ENCODE data around the gene TMEM132C.
"Not testable (repeated sequence)": the region's sequence is repeated elsewhere in the genome, so short reads cannot be mapped to it uniquely, and the experiment has no call there.

TMEM132C gene

DNA sequence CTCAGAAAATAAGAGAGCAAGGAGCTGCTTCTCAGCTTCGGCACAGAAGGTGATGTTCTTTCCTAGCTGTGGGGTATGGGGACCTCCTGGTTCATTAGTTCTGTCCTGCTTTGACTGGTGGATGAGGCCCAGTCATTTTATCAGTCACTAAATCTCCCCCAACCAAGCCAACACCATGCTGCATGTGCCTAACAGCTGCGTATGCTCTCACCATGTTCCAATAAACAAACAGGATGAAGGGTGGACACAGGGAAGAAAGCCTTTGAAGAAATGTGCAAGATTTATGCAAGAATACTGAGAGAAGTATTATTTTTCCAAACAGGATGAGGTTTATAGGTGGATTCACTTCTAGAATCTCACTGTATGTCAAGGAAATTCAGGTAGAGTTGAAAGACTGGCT is 156.2 kb downstream of the TMEM132C start:
- DNase-seq = no peak

DNA sequence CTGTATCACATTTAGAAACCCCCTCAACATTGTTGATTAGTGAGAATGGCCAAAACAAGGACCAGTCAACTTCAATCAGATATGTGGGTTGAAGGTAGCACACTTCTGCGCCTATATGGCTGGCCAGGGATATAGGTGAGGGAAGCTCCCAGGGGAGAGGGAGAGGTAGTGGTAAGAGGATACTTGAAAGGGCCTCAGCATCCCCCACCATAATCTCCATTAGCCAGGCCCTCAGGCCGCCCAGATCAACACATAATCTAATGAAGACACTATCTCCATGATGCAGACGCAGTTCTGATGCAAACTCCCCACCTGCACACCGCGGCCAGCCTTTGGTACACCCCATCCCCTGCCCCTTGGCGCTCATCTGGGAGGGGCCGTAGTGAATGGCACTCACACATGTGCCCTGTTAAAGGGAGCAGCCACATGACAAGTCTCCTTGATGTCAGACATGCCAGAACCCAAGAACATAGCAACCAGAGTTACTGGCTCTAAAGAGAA is 158.0 kb downstream of the TMEM132C start:
- no peak for DNase-seq

DNA sequence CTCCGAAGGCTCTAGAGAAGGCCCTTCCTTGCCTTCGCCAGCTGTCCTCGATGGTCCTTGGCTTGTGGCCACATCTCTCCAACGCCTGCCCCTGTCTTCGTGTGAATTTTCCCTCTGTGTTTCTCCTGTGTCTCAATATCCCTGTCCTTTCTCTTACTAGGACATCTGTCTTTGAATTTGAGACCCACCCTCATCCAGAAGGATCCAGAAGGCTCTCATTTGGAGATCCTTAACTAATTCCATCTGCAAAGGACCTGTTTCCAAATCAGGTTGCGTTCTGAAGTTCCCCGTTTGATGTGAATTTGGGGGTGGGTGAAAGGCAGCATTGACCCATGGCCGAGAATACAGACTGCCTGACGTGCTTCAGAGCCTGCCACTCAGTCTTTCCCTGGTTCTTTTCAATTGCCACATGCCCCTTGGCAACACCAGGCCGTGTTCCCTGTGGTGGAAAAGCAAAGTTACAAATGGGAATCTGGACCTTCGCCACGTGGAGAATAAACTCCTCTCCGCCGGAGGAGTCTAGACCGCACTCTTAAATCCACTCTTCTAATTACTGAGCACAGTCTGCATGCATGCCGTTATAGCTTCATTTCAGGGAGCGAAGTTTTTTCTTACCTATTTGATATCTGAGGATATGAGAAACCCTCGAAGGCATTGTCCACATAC is 158.8 kb downstream of the TMEM132C start:
- DNase-seq = no peak

DNA sequence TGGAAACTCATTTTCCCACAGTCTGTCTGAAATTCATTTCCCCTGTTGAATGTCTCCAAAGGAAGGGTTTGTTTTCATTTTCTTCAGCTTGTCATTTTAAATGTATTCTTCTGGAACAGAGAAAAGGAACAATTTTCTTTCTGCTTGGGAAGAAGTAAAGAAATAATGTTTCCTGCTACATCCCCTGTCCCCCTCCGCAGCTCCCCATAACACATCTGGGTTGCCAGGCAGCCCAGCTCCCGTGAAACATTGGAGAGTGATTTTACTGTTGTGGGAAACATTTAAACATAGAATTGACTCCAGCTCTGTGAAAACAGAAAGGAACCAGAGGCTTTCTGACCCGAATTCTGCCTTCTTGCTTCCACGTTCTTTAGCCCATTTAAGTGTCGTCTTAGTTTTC is 159.5 kb downstream of the TMEM132C start:
- DNase-seq = no peak

DNA sequence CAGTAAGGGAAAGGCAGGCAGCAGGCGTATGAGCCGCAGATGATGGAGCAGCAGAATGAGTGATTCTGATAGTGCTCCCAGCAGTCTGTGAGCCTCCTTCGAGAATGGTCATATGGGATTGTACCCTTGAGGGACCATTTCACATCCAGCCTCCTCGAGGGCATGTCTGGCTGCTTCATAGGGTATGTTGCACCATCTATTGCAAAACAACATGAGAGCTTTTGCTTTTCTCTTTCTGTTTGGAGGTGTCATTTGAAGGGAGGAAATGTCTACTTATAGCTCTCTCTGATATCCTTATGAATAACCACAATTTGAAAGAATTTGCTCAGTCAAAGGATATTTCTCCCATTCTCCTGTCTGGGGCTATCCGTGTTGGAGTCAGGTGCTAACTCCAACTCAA is 172.8 kb downstream of the TMEM132C start:
- DNase-seq = no peak

DNA sequence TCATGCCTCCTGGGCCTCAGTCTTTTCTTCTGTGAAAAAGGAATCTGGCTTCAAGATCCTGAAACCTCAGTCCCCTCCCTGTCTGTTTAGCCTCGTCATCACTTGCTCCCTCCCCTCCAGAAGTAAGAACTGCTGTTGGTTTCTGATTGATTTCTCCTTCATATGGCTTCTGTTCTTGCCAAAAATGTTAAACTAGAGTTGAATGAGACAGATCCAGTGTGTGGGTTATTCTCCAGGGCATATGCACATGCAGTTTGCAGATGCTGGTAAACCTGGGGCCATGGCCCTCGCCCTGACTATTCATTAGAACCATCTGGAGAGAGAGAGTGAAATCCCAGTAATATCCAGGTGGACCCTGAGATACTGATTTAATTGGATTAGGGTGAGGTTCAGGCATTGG is 175.1 kb downstream of the TMEM132C start:
- no peak for DNase-seq

DNA sequence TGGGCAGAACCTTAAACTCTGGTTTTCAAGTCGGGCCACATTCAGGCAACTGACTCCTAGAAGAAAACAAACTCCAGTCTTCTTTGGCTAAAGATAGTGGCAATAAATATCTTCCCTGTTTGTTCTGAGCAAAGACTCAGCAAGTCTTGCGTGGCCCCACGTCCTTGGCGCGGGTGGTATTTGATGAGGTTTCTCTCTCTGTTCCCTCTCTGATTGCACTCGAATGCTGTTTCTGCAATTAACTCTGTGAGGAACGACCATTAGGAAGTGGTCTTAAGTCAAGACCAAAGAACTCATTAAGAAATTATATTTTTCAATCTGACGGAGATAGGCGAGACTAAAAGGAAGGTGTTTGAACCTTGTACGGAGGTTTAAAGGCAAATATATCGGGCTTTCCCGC is 177.6 kb downstream of the TMEM132C start:
- DNase-seq = no peak

DNA sequence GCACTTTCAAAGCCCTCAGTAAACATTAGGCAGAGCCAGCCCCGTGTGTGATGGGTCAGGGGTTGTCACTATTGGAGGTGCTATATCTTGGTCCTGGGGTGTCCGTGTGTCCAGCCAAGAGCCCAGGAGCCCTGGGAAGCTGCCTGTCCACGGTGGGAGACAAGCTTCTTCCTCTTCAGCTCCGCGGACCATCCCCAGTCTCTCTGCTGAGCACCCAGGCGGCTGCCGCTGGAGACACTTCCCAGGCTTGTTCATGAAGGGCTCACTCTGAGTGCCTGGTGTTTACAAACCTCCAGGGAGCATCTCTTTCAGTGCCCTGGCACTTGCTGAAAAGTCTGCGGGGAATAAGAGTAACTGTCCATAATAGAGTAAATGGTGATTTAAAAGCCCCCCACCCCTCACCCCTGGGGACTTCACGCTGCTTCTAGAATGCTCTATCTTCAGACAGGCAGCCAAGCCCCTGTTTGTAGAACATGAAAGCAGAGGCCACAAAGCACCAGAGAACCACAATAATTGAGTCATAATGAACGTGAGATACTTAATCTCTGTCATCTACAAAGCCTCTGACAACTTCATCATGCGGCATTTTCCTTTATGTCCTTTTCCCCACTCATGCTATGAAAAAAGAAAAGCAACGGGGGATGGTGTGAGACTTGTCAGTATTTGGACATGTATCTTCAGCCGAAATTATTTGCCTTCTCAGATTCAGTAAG is 178.6 kb downstream of the TMEM132C start:
- DNase-seq = no peak

DNA sequence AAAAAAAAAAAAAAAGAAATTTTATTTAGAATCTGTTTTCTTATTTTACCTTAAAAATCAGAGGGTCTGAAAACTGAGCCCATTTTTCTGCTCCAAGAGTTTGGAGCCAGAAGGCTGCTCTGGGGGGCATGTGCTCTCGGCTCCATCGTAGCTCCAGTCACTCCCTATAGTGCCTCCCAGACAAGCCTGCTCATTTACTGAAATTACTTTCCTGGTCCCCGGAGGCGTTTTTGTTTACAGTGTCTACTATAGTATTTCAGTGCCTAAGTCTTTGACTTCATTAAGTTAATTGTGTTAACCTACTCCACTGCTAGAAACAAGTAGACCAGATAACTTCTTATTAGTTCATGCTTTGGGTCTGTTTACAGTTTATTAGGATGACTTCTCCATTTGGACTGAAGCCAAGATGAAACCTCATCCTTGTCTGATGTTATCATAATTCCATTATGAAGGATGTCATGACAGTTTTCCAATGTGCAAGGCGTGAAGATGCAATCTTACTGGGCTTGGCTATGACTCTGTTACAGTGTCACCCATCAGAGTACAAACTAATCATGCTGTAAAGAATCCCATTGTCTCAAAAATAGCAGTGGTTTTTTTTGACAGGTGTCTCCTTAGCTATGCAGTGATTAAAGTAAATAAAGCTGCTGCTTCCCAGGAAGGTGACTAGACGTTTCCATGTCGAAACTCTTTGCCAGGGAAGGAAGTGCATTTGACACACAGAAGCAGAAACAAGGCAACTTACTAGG is 182.3 kb downstream of the TMEM132C start:
- no peak for DNase-seq

DNA sequence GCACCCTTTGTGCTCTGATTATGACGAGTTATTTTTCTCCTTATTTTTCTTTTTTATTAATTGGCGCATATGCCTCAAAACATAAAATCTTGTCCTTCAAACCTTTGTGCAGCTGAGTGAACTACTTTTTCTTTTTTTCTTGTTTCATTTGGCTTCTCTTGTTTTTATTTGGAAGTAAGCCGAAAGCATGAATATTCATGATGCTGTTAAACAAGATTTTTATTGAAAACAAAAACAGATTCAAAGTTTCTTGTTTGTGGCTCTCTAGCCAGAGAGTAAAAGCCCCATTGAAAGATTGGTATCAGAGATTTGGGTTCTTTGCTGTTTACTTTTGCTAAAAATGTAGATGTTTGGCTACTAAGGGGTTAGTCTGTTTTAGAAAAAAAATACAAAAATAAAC is 183.8 kb downstream of the TMEM132C start:
- DNase-seq = no peak

DNA sequence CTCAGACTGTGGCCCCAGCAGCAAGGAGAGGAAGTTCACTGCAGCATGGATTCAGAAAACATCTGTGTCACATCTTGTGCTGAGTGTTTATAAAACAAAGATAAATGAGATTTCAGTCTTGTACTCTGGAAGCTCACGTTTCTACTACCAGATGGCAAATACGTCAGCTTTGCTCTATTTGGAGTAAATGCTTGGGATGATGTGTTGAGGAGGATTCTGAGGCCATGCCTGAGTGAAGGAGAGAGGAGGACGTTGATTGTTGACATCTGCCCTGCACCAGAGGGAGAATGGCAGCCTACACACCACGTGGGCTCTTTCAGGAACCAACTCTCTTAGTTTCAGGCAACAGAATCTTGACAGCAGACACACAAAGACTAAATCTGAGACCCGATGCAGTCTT is 188.9 kb downstream of the TMEM132C start:
- no peak for DNase-seq

DNA sequence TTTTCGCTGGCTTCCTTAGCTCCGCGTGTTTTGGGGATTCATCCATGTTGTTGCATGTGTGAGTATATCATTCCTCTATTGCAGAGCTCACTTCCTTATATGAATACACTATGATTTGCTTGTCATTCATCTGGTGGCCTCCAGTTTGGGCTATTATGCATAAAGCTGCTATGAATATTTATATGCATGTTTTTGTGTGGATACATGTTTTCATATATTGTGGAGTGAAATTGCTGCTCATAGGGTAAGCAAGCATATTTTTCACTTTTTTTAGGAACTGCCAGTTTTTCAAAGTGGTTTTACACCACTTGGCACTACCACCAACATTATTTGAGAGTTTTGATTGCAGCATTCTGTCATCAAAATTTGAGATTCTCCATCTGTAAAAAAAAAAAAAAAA is 190.0 kb downstream of the TMEM132C start:
- no peak for DNase-seq

DNA sequence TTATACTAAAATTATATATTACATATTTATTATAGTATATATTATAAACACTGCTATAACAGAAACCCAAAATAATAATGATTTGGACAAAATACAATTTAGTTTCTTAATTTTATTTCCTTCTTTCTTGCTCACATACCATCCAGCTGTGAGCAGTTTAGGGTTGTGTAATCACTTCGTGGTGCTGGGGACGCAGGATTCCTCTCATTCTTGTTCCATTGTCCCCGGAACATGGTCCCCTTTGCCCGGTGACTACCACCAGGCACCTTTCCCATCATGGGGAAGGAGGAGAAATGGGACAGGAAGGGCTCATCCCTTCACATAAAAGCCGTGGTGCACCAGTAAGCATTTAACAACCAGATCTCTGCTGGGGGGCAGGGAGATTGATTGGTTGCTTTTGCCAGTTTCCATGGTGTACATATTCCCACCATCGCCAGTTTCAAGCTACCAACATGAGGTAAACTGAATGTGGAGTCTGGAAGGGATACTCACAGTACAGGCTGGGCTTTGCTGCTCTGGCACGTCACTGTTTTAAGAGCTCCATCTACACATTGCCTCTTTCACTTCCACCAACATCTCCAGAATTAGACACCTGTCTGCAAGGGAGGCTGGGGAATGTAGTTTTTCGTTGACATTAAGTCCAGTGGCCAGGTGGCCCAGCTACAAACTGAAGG is 191.5 kb downstream of the TMEM132C start:
- DNase-seq = no peak

DNA sequence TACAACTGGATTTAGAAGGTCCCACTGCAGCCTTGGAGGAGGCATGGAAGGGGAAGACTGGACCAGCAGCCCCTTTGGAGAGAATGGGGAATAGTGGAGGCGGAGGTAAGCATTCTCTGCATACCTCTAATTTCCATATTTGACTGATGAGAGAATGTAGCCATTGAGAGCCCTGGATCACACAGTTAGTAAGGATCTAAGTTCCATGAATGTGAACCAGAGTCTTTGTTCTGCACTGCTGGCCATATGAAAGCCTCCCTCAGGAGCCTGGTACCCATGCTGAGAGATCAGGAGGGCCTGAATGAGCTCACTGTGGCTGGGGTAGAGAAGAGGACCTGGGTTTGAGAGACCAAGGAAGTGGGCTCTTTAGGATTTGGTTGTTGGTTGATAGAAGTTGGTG is 192.1 kb downstream of the TMEM132C start:
- no peak for DNase-seq

DNA sequence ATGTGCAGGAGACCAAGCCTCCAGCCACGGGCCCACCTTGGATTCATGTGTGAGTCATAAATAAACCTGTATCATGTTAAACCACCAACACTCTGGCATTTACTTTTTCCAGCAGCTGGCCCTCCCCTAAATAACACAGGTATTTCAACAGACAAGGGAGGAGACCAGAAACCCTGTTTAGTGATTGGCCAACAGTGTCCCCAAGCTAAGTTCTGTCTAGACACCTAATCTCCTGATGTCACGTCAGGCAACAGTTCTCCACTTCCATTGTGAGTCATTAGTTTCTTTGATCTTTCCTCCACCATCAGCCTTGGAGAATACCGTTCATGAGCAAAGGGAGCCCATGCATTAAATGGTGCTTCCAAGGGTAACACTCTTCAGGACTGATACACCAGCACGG is 196.9 kb downstream of the TMEM132C start:
- DNase-seq = no peak

DNA sequence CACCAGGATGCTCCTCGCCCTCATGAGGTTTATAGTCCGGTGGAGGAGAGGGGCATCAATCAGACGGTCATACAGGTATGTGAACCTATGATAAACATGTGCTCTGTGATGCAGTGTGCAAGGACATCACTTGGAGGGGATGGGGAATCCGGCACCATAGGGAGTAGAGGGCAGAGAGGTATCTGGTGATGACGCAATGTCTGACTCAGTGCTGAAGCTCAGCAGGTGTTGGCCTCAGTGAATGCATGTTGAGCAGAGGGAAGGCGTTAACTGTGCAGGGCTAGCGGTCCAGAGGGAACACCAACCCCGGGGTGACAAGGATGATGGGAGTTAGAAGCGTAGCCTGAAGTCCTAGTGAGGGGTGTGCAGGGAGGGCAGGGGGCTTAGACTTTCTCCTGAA is 200.9 kb downstream of the TMEM132C start:
- DNase-seq = no peak

DNA sequence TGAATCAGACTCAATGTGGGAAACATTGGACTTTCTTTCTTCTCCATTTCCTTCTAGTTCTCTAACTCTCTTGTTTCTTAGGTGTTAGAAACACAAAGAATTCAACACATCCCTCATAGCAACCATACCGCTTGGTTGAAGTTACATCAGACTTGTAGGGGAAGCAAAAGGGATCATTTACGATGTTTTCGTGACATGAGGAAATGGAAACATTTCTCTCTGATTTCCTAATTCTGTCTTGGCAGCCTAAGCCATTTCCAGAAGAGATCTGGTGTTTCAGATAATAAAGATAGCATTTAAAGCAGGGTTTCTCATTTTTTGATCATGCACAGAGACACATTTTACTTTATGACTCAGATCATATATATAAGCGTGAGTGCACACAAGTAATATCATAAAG is 202.0 kb downstream of the TMEM132C start:
- no peak for DNase-seq

DNA sequence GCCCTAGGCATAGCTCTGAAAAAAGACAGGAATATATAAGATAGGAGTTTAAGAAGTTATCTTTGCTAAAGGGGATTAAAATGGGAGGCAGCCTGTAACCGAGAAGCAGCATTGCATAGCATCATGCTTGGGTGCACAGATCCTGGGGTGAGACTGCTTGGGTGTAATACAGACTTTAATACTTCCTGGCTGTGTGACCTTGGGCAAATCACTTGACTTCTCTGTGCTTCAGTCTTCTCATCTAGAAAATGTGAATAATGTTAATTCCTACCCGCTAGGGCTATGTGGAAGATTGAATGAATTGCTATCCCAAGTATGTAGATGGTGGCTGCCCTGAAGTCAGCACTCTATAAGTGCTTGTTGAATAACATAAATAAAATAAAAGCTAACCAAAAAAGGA is 204.5 kb downstream of the TMEM132C start:
- DNase-seq = no peak

DNA sequence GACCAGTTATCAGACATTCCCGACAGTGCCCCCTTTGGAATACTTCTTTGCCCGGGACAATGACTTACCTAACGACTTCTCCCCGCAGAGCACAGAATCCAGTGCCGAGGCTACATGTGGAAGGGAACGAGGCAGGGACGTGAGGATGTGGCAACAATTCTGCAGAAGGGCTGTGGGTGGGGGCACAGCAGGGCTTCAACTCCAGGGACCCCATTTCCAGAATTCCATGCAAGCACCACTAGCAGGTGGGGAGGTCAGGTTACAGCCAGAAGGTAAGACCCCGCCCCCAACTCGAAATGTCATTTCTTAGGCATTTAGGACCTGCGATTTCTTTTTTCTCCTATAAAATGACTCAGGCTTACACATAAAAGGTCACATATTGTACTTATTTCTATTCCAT is 207.9 kb downstream of the TMEM132C start:
- no peak for DNase-seq

DNA sequence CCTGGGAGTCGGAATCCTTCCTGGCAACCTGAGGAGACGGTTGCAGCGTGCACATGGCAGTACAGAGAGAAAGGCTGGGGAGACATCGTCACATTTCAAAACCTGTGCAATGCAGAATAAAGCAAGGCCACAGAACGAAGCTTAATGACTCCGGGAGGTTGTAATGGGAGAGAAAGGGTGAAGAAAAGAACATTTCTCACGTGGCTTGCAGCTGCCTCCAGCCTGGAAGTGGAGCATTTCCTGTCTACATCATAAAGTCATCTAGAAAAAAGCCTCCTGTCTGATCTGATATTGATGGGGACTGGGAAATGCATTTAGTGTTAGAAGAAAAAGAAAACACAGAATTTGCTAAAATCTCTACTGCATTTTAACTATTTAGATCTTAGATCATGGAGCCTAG is 209.3 kb downstream of the TMEM132C start:
- no peak for DNase-seq

DNA sequence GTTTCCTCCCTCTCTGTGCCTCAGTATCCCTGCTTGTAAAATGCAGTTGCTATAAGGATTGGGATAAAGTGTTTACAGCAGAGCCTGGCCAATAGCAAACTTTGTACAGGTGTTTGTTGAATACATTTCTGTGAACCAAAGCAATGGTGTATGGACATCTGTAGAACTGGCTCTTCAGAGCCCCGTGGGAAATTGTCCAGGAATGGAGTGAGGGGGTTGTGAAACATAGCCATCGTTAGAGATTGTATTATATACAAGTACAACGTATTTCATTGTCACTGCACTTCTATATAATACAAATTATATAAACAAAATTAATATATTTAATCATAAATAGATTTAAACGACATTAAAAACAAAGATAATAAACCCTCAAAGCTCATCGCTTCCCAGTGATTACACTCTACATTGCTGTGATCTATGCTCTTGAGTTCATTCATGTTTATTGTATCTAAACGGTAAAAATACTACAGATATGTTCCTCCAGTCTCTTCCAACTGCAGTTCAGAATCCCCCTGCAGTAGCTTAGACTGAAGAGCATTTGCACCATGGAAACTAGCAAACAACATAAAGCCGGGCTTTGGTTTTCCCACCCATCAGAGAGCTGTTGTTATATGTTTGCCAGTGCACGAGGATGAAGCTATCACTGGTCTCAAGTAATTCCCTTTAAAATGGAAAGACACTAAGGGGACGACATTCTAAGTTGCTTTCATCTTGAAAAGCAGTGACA is 216.7 kb downstream of the TMEM132C start:
- no peak for DNase-seq

DNA sequence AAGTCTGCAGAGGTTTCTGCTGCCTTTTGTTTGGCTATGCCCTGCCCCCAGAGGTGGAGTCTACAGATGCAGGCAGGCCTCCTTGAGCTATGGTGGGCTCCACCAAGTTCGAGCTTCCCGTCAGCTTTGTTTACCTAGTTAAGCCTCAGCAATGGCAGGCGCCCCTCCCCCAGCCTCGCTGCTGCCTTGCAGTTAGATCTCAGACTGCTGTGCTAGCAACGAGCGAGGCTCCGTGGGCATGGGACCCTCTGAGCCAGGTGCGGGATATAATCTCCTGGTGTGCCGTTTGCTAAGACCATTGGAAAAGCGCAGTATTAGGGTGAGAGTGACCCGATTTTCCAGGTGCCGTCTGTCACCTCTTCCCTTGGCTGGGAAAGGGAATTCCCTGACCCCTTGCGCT is 230.4 kb downstream of the TMEM132C start:
- DNase-seq = not testable (repeated sequence)

DNA sequence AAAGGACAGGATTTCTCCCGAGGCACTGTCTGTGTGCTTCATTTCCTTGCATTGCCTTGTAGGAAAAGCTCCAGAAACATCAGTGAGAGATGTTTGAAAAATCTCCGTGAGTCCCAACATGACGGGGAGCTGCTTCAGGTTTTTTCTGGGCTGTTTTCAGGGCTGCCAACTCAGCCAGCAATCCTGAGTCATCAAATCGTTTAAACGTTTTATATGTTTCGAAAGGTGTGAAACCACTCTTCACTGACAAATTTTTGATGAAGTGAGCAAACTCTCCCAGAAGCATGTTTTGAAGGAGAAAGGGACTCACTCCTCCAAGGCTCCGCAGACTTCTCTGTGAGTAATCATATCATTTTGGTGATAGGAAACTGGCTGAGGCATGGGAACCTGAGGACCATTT is 240.5 kb downstream of the TMEM132C start:
- no peak for DNase-seq
